BE2C (cell line): ENCODE measurements around the gene INAFM1.

Experiments used
- DNase-seq: peaks from one replicate; pipeline ENCODE4 v3.0.0-alpha.2; 2020
- H3K27me3 ChIP-seq: fragments of 250-450 bp; sonication (Bioruptor Pico); 2 replicates; pipeline ENCODE4 v1.5.1; 2020; ENCODE audit warnings: mild to moderate bottlenecking
- H3K36me3 ChIP-seq: fragments of 250-450 bp; sonication (Bioruptor Pico); 2 replicates; pipeline ENCODE4 v1.5.1; 2020; ENCODE audit warnings: mild to moderate bottlenecking
- H3K4me1 ChIP-seq: fragments of 250-450 bp; sonication (Bioruptor Pico); 2 replicates; pipeline ENCODE4 v1.5.1; 2020
- H3K4me3 ChIP-seq: 2 replicates; pipeline ENCODE4 v1.5.1; 2011; ENCODE audit warnings: low read depth, low read length
- H3K9me3 ChIP-seq: fragments of 250-450 bp; sonication (Bioruptor Pico); 2 replicates; pipeline ENCODE4 v1.5.1; 2020
- TF ChIP-seq, protein P1 (sequence below): IDR thresholded peaks from 2 replicates; pipeline ENCODE4 v1.5.1; 2012; ENCODE audit warnings: mild to moderate bottlenecking, low read depth, low read length

INAFM1 gene

DNA sequence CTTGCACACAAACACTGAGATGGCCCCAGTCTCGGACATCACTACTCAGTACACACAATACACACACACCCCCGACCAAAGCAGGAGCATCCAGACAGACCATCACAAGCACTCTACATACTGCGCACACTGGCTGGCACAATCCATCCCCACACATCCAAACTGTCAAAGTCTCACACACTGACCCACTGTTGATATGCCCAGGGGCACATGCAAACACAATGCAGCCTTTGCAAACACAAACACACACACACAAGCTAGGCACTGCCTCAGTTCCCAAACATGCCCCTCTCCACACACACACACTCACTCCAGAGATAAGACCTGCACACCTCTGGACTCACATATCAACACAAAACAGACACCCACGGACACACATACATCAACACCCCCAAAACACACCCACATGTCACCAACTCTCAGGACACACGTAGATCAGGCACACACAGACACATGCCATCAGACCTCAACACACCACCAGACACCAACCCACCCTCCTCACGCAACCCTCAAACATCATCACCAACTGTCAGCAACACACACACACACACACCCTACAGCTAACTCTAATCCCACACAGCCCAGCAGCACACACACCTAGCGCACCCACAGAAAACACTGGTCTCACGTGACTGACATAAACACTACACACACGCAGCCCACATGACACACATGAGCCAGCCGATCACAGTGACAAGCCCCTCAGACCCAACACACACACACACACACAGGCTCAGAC is 45.6 kb upstream of the INAFM1 start:
- H3K27me3 ChIP-seq: no peaks in the 10 kb centered on the region
- H3K4me3 ChIP-seq: peak overlapping the region; percentile 78
- H3K9me3 ChIP-seq: no peaks in the 10 kb centered on the region
- TF ChIP-seq, protein P1, sequence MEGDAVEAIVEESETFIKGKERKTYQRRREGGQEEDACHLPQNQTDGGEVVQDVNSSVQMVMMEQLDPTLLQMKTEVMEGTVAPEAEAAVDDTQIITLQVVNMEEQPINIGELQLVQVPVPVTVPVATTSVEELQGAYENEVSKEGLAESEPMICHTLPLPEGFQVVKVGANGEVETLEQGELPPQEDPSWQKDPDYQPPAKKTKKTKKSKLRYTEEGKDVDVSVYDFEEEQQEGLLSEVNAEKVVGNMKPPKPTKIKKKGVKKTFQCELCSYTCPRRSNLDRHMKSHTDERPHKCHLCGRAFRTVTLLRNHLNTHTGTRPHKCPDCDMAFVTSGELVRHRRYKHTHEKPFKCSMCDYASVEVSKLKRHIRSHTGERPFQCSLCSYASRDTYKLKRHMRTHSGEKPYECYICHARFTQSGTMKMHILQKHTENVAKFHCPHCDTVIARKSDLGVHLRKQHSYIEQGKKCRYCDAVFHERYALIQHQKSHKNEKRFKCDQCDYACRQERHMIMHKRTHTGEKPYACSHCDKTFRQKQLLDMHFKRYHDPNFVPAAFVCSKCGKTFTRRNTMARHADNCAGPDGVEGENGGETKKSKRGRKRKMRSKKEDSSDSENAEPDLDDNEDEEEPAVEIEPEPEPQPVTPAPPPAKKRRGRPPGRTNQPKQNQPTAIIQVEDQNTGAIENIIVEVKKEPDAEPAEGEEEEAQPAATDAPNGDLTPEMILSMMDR: no peak
- no peaks in the 10 kb centered on the region for H3K36me3 ChIP-seq
- DNase-seq: peak; percentile 29
- H3K4me1 ChIP-seq: peaks cover 19% of the 10 kb centered on the region

DNA sequence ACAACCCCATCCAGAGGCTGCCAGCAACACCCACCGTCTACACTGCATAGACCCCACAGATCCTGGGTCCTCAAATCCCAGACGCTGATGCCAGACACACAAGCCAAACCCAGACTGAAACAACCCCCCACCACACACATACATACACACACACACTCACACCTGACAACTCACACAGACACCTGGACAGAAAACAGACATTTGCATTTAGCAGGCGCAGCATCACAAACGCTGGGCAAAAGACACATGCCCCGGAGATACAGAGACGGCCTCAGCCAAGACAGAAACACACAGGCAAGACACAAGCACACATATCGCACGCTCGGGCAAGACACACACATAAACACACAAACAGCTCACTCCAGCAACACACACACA is 45.0 kb upstream of the INAFM1 start:
- H3K9me3 ChIP-seq: no peaks in the 10 kb centered on the region
- H3K4me1 ChIP-seq: peaks cover 19% of the 10 kb centered on the region
- TF ChIP-seq, protein P1: no peak
- H3K36me3 ChIP-seq: no peaks in the 10 kb centered on the region
- no peaks in the 10 kb centered on the region for H3K27me3 ChIP-seq
- peak overlapping the region; percentile 78 for H3K4me3 ChIP-seq
- no peak for DNase-seq

DNA sequence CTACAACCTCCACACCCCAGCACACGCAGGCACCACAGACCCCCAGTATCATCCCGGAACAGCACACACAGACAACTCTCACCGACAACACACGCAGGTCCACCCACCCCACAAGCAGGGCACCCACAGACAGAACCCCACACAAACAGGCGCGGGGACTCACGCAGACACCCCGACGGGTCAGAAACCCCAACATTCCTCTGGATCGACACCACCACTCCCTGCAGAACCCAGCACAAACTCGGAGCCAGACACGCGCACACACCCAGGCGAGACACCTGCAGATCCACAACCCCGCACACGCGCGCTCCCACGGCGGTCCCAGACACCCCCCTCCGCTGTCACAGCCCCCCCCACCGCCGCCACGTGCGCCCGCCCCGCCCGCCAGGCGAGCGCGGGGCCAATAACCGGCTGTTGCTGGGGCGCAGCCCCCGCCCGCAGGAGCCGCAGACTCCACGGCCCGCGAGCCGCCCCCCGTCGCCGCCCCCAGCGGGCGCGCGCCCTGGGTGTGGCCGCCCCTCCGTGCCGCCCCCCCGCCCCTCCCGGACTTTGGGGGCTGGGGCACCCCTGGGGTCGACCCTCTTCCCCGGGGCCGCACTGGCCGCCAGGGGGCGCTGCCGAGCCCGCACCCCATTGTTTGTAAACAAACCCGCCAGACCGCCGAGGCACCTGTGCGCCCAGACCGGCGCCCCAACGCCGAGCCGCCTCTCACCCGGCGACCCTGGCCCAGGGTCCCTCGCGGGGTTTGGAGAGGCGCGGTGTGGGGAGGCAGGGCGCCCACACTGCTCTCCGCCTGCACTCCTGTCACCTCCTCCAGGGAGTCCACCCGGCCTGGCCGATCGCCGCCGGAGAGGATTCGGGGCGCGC is 44.4 kb upstream of the INAFM1 start:
- TF ChIP-seq, protein P1: peak; percentile 52
- Histone ChIP-seq H3K4me1 (peaks cover 19% of the 10 kb centered on the region), H3K36me3 (no peaks in the 10 kb centered on the region), H3K27me3 (no peaks in the 10 kb centered on the region), H3K9me3 (no peaks in the 10 kb centered on the region), H3K4me3 (peak overlapping the region; percentile 78)
- peak; percentile 69 for DNase-seq

DNA sequence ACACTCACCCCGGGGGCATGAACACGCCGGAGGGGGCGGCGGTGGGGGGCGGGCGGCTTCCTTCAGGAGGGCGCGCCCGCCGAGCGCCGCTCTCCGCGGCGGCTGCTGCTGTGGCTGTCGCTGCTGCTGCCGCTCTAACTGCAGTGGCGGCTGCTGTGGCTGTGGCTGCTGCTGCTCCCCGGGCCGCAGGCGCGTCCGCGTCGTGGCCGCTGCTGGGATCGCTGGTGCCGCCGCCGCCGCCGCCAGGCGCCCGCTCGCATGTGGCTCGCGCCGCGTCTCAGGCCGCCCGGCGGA is 43.8 kb upstream of the INAFM1 start, which contains the start of gene BBC3:
Gene BBC3 (minus strand): TSS at position 279 of the 294 bp plus-strand sequence. CDS start 2,768 bp downstream, outside the sequence.
- no peaks in the 10 kb centered on the region for H3K27me3 ChIP-seq
- peak within 1 kb of the TSS; percentile 78 for H3K4me3 ChIP-seq
- no peaks in the 10 kb centered on the region for H3K9me3 ChIP-seq
- peaks cover 16% of the 10 kb centered on the region for H3K4me1 ChIP-seq
- no peaks in the 10 kb centered on the region for H3K36me3 ChIP-seq
- no peak for DNase-seq
- TF ChIP-seq, protein P1: no peak

DNA sequence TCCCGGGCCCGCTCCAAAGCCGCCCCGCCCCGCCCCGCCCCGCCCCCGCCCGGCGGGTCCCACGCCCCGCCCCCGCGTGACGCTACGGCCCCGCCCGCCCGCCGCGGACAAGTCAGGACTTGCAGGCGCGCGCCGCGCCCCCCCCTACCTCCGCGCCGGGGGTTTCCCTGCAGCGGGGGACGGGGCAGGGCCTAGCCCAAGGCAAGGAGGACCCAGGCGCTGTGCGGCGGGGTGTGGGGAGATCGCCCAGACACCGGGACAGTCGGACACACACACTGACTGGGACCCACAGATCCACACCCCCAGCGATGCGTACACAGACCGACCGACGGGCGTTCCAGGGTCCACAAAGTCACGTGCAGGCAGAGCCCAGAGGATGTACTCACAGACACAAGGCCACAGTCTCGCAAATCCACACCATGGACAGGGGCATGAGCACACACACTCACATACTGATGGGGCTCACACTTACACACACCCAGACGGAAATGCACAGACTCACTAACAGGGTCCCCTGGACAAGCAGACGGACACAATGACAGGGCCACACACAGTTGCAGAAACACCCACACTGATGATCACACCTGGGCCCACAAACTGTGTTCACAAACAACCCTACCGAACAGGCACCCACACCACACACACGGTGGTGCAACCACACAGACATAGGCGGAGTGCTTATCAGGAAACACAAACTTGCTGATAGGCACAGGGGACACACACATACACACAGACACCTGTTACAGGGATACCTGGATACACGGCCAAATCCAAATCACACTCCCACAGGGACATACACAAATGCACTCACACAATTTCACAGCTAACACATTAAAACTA is 43.2 kb upstream of the INAFM1 start:
- Histone ChIP-seq H3K4me1 (peaks cover 16% of the 10 kb centered on the region), H3K36me3 (no peaks in the 10 kb centered on the region), H3K4me3 (peak overlapping the region; percentile 51), H3K27me3 (no peaks in the 10 kb centered on the region), H3K9me3 (no peaks in the 10 kb centered on the region)
- TF ChIP-seq, protein P1: no peak
- peak; percentile 94 for DNase-seq
